ENCODE results near the gene ATP12A.

ATP12A gene

DNA sequence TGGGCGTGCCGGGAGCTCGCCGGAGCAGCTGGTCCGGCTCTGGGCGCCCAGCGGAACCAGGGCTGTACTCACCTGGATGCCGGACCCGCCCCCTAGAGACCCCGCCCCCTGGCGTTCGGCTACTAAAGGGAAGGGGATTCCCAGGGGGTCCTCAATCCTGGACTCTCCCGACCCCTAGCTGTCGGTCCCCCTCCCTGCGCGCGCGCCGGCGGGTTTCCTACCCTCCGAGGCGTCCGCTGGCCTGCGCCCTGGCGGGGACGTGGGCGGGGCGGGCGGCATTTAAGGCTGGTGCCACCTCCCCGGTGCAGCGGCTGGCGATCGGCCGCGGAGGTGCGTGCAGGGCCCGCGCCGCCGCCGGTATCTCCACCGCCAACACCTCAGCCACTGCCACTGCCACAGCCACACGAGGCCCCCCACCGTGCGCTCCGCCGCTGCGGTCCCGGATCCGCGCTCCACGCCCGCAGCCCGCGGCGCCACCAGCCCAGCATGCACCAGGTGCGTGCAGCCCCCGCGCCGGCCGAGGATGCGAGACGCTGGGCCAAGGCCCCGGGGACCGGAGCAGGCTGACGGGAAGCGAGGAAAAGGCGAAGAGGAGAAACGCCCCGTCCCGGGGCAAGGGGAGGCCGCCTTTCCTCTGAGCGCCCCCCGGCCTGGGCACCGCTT lies at the start of gene ATP12A:
ATP12A (plus strand) TSS at position 151 of the 663 bp plus-strand sequence; CDS start at position 487, 336 bp downstream.
- DNase-seq (ENCODE audit: low read depth, low spot score), result no peak

DNA sequence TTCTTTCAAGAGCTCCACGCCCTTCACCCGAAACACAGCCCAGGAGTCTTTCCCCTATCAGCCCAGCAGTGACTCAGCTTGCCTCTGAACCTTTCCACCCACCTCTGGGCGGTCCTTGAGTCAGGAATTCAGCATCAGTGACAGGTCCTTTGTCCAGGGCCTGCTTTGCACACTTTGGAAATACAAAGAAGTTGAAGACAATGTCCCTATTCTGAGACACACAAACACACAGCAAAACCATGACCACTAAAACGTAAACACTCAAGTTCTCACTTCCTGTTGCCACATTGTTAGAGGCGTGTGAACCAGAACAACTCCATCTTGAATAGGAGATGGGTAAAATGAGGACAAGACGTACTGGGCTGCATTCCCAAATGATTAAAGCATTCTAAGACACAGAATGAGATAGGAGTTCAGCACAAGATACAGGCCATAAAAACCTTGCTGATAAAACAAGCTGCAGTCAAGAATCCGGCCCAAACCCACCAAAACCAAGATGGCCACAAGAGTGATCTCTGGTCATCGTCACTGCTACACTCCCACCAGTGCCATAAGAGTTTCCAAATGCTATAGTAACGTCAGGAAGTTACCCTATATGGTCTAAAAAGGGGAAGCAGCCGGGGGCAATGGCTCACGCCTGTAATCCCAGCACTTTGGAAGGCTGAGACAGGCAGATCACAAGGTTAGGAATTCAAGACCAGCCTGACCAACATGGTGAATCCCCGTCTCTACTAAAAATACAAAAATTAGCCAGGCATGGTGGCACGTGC lies 49.2 kb upstream of the ATP12A start:
- DNase-seq (ENCODE audit: low read depth, low spot score), result no peak

GRCh38 chr13:24631922-24632321 lies 48.3 kb upstream of the ATP12A start:
- no peak for DNase-seq (ENCODE audit: low read depth, low spot score)

GRCh38 chr13:24632382-24633121 lies 47.7 kb upstream of the ATP12A start:
- no peak for DNase-seq (ENCODE audit: low read depth, low spot score)

GRCh38 chr13:24636776-24637175 lies 43.4 kb upstream of the ATP12A start:
- no peak for DNase-seq (ENCODE audit: low read depth, low spot score)

GRCh38 chr13:24638096-24638495 lies 42.1 kb upstream of the ATP12A start:
- DNase-seq (ENCODE audit: low read depth, low spot score), result no peak

DNA sequence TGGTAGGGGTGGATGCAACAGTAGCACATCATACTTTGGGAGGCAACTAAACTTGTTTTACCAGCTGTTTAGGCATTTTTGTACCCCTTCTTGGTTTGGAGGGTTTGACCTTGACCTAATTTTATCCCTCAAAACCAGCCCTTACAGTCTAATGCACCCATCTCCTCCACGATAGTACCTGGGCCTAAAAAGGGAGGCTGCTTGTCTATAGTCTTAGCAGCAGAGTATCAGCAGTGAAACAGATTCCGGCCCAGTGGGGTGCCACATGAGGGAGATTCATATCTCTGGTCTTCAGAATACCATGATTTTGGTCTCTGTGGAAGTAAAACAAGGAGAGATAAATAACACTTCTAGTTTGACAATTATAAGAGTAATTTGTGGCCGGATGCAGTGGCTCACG lies 39.5 kb upstream of the ATP12A start:
- no peak for DNase-seq (ENCODE audit: low read depth, low spot score)

DNA sequence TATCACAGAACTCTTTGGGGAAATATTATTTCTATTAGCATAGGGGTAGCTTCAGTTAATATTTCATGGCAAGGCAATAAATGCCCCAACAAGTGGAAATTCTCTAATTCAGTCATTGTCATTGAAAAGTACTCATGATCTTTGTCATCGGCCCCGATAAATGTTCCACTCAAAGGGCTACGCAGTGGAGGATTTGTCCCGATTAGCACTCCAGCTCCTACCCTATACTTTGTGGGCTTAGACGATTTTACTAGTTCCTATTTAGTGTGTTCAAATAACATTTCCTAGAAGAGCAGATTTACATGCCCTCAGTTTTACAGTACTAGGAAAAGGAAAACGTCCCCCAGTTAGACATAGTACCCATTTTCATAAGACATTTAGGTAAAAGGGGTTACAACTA lies 38.0 kb upstream of the ATP12A start:
- no peak for DNase-seq (ENCODE audit: low read depth, low spot score)

GRCh38 chr13:24644036-24644435 lies 36.2 kb upstream of the ATP12A start:
- DNase-seq (ENCODE audit: low read depth, low spot score), result no peak

DNA sequence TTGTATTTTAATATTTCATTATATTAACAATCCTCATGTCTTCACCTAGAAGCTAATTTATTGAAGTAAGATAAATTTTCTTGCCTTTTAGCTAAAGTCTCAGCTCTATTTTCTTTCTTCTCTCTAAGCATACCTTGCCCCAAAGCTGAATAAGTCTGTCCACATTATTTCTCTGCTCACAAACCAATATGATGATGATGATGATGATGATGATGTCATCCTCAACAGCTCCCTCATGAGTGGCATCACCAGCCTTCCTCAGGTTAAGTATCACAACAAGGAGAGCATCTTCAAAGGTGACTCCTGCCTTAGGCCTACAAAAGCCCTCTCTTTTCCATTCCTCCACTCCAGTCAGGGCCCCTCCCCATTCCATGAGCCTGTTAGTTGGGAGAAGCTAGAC lies 31.9 kb upstream of the ATP12A start:
- DNase-seq (ENCODE audit: low read depth, low spot score), result no peak

DNA sequence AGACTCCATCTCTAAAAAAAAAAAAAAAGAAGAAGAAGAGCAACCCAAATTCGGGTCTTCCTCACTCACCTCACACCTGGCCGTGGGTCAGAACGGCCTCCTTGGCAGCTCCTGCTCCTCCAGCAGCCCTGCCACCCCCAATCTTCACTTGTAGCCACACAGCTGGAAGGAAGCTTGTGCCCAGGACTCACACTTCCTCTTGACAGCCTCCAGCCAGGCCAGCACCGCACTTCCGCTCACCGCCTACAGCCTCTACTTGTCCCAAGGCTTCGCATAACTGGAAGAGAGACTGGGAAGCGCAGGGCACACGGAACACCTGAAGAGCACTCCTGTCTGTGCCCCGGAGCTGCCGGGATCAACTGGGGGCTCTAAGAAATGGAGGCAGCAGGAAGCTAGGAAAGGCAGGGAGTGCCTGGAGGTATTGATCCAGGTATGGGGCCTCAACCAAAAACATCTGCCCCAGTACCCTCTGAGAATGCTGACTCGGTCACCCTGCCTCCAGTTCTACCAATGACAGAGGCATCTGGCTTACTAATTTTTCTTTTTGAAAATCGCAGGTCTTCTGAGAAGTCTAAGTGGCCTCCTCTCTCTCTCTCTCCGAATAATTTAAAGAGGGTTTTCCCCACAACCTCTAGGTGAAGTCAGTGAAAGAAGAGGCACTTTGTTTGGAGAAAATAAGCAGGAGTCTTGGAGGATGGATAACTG lies 31.1 kb upstream of the ATP12A start:
- no peak for DNase-seq (ENCODE audit: low read depth, low spot score)

DNA sequence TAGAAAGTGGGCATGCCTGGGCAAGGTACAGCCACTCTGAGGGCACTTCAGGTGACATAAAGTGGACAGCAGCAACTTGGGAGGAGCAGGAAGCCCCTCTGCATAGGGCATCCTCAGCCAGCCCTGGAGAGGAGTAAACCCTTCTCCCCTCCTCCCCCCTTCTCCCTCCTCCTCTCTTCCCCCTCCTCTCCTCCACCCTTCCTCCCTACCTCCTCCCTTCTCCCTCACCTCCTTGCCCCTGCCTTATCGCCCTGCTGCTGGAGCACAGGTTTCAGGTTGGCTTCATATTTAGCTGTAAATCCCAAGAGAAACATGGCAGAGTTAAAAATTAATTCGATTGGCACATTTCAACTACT lies 30.5 kb upstream of the ATP12A start:
- no peak for DNase-seq (ENCODE audit: low read depth, low spot score)

DNA sequence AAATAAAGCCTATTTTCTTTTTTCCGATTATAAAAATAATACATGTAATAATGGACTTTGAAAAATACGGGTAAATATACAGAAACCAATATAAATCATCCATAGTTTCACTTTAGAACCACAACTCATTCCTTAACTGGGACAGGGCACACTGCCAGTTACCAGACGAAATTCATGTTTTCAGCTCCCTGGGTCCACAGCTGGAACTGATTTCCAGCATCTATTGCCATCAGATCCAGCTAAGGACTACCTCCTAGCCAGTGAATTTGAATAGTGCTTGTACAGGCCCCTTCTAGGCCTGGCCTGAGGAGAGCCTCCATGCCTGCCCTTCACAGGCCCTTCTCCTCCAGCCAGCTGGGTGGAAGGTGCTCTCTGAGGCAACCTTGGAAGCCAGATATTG lies 30.0 kb upstream of the ATP12A start:
- no peak for DNase-seq (ENCODE audit: low read depth, low spot score)

GRCh38 chr13:24651718-24652345 lies 28.4 kb upstream of the ATP12A start:
- DNase-seq (ENCODE audit: low read depth, low spot score), result no peak

GRCh38 chr13:24652359-24652758 lies 27.8 kb upstream of the ATP12A start:
- no peak for DNase-seq (ENCODE audit: low read depth, low spot score)

DNA sequence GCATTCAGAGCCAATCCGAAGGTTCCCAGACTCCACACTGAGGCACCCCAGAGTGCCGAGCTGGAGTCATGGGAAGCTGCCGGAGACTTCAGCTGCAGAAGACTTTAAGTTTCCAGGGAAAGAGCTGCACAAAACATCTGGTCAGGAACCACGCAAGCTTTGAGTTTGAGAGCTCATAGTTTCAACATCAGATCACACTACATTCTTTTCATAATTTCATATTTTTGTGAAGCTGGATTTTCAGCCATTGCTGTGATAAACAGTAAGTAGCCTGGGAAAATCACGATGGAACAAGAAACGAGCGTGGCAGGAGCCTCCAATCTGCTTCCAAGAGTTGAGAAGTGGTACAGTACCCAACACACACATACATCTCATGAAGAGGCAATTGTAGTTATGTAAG lies 25.5 kb upstream of the ATP12A start:
- DNase-seq (ENCODE audit: low read depth, low spot score), result no peak

GRCh38 chr13:24659239-24659638 lies 21.0 kb upstream of the ATP12A start:
- DNase-seq (ENCODE audit: low read depth, low spot score), result no peak

- DNase-seq (ENCODE audit: low read depth, low spot score), result no peak
Observed at GRCh38 chr13:24660023-24660741, 20.0 kb upstream of the ATP12A start.

DNA sequence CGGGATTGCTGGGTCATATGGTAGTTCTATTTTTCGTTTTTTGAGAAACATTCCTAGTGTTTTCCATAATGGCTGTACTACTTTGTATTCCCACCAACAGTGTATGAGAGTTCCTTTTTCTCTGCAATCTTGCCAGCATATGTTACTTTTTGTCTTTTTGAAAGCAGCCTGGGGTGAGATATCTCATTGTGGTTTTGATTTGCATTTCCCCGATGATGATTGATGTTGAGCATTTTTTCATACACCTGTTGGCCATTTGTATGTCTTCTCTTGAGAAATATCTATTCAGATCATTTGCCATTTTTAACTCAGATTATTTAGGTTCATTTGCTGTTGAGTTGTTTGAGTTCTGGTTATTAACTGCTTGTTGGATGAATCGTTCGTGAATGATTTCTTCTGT lies 18.5 kb upstream of the ATP12A start:
- no peak for DNase-seq (ENCODE audit: low read depth, low spot score)

- no peak for DNase-seq (ENCODE audit: low read depth, low spot score)
Observed at GRCh38 chr13:24662195-24663088, 17.8 kb upstream of the ATP12A start.

Data from iPS DF 19.7 (cell line).